Neural progenitor cell (in vitro differentiated cells): ENCODE results near the gene TAF1C.

ENCODE experiments used
- CTCF ChIP-seq: fragments of 200-600 bp; sonication (generic); IDR thresholded peaks from 2 replicates; pipeline ENCODE4 v1.5.1; 2017; ENCODE audit warnings: antibody characterized with exemption, mild to moderate bottlenecking
- EZH2phosphoT487 ChIP-seq: fragments of 200-600 bp; sonication (generic); IDR thresholded peaks from 2 replicates; pipeline ENCODE4 v1.6.1; 2017; ENCODE audit warnings: antibody characterized with exemption

DNA sequence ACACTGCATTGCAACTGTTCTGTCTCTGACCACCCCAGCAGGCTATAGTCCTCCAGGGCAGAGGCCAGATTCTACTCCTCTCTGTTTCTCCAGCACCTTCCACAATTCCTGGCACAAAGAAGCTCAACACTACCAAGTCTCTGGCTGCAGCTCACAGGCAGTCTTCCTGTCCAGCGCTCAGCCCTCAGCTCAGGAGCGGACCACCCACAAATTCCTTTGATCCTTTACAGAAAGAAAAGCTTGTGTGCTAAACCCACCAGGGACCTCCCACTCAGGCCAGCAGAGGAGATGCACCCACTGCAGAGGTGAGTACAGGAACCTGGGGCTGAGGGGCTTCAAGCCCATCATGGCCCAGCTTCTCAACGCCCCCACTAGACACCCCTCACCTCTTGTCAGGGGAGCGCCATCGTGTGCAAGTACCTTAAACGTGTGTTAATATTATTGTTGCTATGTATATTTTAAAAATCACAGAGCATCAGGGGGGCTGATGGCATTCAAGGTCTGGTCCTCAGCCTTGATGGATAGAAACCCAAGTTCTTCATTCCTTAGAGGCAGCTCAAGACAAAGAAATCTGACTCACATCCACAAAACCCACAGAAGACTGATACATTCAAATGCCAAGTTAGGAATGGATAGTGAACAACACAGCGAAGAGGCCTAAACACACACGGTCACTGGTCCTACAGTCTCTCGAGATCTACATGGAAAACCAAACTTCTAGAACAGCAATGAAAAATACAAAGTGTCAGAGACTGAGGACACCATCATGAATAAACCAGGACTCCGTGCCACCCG, 50.3 kb downstream of the TAF1C start:
- TF ChIP-seq CTCF (no peak), EZH2phosphoT487 (no peak)
